T1000 (cell line): Measurements from ENCODE around the gene UNC93A.
"Not testable (repeated sequence)": the region's sequence is repeated elsewhere in the genome, so short reads cannot be mapped to it uniquely, and the experiment has no call there.

Source experiments
- DNase-seq: peaks from one replicate; lab custom pipeline; 2025; ENCODE audit warnings: mixed read lengths; lab: John Stamatoyannopoulos, UW

Gene UNC93A

GRCh38 chr6:167270499-167271311, 20.4 kb upstream of the UNC93A start:
- DNase-seq, result no peak

- no peak for DNase-seq
Measured at GRCh38 chr6:167272151-167272550, 19.0 kb upstream of the UNC93A start.

DNA sequence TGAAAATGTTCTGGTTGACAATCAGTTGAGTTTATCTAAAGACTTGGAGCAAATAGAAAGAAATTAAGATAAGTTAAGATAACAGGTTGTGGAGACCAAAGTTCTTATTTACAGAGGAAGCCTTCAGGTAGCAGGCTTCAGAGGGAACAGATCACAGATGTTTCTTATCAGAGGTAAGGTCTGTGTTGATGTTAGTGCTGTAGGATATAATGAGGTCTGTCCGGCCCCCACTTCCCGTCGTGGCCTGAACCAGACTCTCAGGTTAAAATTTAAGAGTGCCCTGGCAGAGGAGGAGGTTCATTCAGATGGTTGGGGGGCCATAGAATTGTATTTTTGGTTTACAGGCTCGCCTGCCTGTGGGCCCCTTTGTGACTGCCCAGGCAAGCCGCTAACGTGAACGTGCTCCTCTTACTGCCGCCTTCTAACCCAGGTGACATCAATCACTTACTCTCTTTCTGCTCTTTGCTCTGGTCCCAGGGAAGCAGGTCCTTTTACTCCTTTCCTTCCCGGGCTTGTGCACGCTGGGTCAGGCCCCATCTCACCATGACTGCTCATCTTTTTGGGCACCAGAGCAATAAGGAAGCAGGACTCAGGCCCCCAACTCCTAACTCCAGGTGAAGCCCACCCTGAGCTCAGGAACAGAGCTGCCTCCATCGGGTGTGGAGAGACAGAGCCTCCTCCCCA, 18.3 kb upstream of the UNC93A start:
- no peak for DNase-seq

GRCh38 chr6:167274270-167274669, 16.8 kb upstream of the UNC93A start:
- no peak for DNase-seq

DNA sequence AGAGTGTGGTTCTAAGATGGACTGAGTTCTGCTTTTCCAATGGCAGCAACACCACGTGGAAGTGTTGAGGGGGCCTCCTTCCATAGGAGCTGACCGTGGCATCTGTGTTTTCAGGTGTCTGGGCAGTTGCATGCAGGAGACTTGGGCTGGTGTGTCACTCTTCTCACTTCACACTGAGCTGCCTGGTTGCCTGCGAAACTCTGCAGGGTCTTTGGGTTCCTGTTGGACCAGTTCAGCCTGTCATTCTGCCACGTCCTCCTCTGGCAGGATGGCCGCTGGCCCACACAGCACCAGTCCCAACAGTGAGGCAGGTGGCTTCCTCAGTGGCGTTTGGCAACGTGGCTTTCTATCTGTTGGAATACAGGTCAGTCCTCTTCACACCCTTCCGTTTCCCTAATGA, 16.1 kb upstream of the UNC93A start:
- no peak for DNase-seq

DNA sequence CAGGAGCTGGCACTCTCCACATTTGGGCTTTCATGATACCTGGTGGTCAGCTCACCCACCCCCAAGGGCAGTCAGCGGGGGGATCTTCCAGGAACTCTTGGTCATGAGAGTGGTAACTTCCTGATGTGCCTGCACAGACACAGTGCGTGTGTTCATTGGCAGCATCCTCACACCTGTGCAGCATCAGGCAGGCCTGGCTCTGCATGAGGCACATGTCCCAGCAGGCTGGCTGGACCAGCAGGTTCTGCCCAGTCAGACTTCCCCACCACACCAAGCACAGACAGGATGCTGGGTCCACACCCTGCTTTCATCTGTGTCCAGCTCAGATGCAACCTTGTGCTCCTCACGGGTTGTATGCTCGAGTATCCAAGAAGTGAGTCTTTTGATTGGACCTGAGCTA, 15.7 kb upstream of the UNC93A start:
- DNase-seq, result no peak

DNA sequence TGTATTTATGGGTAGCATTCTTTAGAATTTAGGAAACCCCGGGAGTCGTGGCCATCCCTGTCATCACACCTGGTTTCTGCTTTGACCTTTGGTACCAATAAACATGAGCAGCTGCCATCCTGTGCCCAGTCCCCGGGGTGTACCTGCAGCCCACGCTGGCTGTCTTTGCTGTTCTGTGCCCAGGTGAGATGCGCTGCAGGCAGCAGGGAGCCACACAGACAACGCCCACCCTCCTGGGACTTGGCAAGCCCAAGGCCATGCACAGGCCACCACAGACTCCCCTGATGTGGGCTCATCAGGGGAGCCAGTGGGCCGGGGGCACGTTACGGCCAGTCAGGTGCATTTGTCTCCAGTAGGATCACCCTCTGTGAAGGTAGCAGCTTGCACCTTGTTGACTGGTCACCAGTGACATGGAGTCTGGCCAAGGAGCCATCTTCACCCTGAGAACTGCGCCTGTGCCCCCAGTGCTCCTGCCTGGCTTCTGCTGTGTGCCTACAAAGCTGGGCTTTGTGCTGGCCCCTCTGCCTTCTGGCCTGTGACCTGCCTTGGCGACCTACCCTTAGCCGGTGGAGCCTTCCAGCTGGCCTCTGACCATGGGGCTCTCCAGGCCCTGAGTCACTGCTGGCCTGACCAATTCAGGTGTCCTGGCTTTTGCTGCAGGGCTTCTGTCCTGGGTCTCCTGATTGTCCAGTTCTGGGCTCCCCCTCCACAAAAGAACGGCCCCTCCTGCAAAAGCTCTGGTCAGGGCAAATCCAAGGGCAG, 14.2 kb upstream of the UNC93A start:
- no peak for DNase-seq

DNA sequence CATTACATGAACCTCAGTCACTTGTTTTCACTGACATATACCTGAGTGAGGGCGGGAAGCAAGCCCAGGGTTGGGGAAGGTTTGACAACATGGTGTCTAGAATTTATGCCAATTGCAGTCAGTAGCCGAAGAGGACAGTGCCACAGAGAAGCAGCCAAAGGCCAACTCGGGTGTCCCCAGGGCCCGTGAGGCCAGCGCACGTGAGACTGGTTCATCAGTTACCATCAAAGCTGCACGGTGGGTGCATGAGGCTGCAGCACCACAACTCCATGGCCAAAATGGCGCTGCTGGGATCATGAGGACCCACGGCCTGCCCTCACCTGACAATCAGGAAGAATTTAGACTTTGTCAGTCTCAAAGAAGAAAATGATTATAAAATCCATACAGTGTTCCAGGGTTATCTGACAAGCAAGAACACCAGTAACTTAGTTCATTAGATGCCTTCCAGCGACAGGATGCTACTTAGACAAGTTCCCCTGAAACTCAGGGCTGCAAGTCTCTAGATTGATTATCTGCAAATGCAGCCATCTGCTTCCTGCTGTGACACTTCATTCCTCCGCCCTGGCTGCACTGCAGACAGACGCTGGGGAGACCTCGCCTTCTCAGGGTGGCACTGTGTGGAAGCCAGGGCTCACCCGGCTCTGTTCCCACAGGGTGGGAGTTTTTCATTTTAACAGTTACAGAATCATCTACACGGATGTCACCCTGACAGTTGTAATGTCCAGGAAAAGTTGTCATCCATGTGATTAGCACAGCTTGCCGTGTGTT, 12.8 kb upstream of the UNC93A start:
- not testable (repeated sequence) for DNase-seq

GRCh38 chr6:167279766-167280446, 11.2 kb upstream of the UNC93A start:
- DNase-seq, result no peak

DNA sequence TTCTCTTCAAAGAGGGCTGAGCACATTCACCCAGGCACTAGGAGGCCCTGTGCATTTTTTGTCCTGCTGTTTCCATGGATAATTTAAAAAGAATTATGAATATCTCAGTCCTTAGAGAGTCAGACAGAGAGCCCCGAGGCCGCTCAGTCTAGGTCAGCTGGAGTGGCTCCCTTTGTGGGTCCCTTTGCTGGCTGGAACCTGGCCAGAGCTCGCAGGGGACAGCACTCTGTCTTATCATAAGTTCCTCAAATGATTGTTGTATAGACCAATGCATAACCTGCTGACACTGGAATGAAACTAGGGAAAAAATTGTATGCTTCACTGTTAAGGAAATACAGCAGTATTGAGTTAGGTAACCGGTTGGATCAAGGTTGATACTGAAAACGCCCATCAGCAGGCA, 10.6 kb upstream of the UNC93A start:
- DNase-seq, result not testable (repeated sequence)

DNA sequence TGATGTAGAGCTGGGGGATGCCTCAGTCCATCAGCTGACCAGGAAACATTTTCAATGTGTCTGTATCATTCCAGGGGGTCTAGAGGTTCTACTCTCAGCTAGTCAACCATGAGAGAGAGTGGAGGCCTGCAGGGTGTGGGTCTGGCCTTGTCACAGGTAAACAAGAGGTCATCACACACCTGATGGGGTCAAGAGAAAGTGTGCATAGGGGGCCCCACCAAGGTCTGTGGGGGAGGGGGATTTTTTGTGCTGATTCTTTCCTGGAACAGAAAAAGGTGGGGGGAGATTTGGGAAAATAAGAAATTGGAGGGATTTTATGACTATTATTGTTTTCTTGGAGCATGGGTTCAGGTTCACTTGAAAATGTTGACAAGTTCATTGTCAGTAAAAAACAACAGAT, 8.9 kb upstream of the UNC93A start:
- no peak for DNase-seq

DNA sequence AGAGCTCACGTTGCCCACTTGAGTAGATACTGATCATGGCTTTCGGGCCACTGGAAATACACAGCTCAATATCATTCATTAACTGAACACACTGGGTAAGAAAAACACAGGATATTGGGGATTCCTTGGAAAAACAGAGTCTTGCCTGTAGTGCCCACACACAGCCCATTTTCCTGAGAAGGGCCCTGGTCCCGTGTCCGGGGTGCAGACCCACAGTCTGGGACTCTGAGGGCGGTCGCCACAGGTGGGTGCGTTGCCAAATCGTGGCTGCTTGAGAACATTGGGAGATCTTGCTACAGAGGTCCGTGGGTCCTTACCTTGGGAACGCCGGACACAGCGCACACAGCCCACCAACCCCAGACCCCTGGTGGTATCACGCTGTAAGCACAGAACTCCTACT, 6.5 kb upstream of the UNC93A start:
- not testable (repeated sequence) for DNase-seq

DNA sequence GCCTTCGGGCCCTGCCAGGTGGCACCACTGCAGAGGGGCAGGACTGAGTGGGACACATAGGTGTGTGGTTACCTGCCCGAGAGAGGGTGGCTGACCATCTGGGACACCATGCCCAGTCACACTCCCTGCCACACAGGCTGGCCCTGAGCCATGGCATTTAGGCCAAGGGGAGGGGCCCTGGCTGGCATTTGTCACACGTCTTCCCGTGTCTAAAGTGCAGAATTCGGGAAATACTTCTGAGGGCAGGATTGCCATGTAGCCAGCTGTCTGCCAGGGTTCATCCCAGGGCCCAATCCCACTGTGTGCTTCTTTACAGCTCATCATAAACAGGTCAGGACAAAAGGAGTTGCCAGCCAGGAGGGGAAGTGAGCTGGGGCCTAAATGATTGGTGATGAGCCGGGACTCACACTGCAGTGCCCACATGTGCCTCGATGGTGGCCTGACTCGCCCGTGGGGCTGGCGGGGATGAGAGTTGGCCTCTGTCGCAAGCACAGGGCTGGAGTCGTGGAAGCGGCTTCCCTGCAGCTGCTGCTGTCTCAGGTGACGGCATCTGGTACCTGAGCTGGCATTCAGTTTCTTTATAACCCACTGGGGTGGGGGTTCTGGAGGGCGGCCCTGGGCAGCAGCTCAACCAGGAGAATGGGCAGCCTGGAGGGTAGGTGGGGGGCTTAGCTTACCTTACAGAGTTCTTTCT, 5.9 kb upstream of the UNC93A start:
- no peak for DNase-seq

DNA sequence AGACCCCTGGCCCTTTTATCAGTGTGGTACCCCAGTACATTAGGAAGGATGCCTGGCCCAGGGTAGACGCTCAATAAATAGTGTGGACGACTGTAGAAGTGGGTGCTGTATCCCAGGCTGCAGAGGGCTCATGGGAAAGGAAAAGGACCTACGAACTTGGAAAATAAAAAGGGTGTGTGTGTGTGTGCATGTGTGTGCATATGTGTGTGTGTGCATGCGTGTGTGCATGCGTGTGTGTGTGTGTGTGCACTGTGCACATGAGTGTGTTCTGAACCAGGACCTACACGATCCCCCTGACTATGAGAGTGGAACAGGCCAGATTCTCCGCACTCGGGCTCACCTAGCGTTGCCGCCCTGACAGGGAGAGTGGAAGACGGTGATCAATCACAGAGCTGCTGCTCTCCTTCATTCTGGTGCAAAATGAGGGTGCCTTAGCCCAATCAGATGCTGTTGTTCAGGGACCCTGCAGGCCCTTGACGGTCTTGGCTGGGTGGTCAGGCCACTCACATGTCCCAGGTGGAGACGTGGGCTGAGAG, 3.5 kb upstream of the UNC93A start:
- no peak for DNase-seq

DNA sequence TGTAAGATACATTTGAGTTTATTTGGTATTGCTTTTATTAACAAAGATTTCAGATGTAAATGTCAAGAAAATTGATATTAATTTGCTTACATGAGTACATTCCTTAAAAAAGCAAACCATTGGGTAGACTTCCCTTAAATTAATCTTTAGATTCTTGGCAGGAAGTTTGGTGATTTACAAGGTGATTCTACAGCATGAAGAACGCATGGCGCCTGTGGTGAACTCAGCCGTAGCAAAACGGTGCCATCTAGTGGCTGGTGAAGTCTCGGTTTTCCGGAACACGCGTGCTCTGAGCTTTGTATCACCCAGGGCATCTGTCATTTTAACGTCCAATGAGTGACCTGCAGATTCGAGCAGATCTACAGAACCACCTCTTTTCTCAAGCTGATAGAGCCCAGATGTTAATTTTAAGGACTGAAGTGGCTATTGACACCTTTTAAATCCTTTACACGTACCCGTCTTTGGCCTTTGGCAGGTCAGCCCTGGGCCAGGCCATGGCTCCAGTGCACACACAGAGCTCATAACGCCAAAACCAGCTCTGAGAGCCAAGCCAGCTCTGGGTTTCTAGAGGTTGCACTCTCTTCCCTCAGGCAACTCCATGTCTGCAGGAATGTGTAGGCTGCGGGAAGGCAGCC, 2.4 kb upstream of the UNC93A start:
- not testable (repeated sequence) for DNase-seq

GRCh38 chr6:167289291-167289690, 1.8 kb upstream of the UNC93A start:
- not testable (repeated sequence) for DNase-seq

- no peak for DNase-seq
Measured at GRCh38 chr6:167291623-167292300, 647 bp downstream of the UNC93A start.

DNA sequence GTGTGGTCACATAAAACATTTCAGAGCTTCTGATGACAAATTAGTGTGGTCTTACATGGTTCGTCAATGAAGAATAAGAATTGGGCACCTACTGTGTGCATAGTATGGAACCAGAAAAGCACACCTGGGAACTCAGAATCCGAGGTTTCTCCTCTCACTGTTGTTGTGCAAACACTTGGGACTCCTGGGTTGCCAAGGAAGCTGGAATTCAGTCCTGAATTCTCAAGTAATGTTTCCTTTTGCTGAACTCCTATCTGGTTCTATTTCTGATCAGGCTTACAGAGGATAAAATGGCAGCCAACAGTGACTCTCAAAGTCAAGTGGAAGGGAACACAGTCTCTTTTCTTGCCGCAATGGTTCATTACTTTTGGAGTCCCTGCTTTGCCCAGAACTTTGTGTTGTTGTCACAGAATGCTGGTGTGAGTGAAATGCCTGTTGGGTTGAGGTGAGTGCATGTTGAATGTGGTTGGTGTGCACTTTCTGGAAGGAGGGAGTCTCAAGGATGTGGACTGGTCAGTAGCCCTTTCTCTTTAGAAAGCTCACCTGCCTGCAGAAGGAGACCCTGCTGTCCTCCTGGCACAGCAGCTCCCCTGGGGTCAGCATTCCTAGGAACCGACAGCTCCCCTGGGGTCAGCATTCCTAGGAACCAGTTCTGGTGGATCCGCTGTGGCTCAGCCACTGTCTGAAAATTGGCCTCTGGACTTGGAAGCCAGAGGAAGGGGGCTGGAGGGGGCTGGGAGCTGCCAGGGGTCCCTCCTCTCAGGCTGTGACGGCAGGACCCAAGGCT, 1.4 kb downstream of the UNC93A start:
- no peak for DNase-seq
